MG63 (cell line): Measurements from ENCODE around the gene C1orf198. TPM values are rescaled to one million over a fixed set of nuclear protein-coding genes. Genes with fewer than 3 reads are reported as not detected.
A peak's percentile ranks its signal among the peaks of the same experiment; 100 is the strongest.

Experiments
- DNase-seq: peaks from one replicate; pipeline ENCODE4 v3.0.0-alpha.2; 2020
- H3K27me3 ChIP-seq: fragments of 250-450 bp; sonication (Bioruptor Pico); 2 replicates; pipeline ENCODE4 v1.5.1; 2020; ENCODE audit warnings: mild to moderate bottlenecking, moderate library complexity
- H3K36me3 ChIP-seq: fragments of 250-450 bp; sonication (Bioruptor Pico); 2 replicates; pipeline ENCODE4 v1.5.1; 2020; ENCODE audit warnings: mild to moderate bottlenecking, moderate library complexity
- H3K4me3 ChIP-seq: fragments of 250-450 bp; sonication (Bioruptor Pico); 2 replicates; pipeline ENCODE4 v1.5.1; 2020; ENCODE audit warnings: mild to moderate bottlenecking, moderate library complexity
- H3K9me3 ChIP-seq: fragments of 250-450 bp; sonication (Bioruptor Pico); 2 replicates; pipeline ENCODE4 v1.5.1; 2020; ENCODE audit warnings: mild to moderate bottlenecking, moderate library complexity
- total RNA-seq: library from RNA; depleted of rRNA; stranded (reverse); fragments of >200 nt; shearing (Covaris generic); gene quantifications from 2 replicates; pipeline ENCODE4 v1.2.3, GENCODE V29; 2014; ENCODE audit warnings: low replicate concordance

C1orf198 gene
- total RNA-seq, 1 experiment from 2014 or later, result 47.1 TPM

- DNase-seq, result no peak
- H3K9me3 ChIP-seq, result no peaks in the 10 kb centered on the region; the same call in 1 of the 2 replicates
- H3K27me3 ChIP-seq, result no peaks in the 10 kb centered on the region
- no peaks in the 10 kb centered on the region for H3K36me3 ChIP-seq
- H3K4me3 ChIP-seq, result no peak overlapping the region
These were observed 36.5 kb downstream of the C1orf198 start for GRCh38 chr1:230831771-230832170.

- DNase-seq, result no peak
- Histone ChIP-seq H3K36me3 (no peaks in the 10 kb centered on the region), H3K9me3 (no peaks in the 10 kb centered on the region; the same call in 1 of the 2 replicates), H3K27me3 (no peaks in the 10 kb centered on the region), H3K4me3 (no peak overlapping the region)
These were observed 39.9 kb downstream of the C1orf198 start for GRCh38 chr1:230828421-230828820.

- DNase-seq, result no peak
- H3K27me3 ChIP-seq, result no peaks in the 10 kb centered on the region
- H3K9me3 ChIP-seq, result no peaks in the 10 kb centered on the region; the same call in 1 of the 2 replicates
- H3K36me3 ChIP-seq, result no peaks in the 10 kb centered on the region
- no peak overlapping the region for H3K4me3 ChIP-seq
These were observed 40.5 kb downstream of the C1orf198 start for GRCh38 chr1:230827801-230828200.

GRCh38 chr1:230827081-230827681 is 41.1 kb downstream of the C1orf198 start:
- DNase-seq, result no peak
- H3K36me3 ChIP-seq, result no peaks in the 10 kb centered on the region
- no peak overlapping the region for H3K4me3 ChIP-seq
- H3K9me3 ChIP-seq, result no peaks in the 10 kb centered on the region; the same call in 1 of the 2 replicates
- H3K27me3 ChIP-seq, result no peaks in the 10 kb centered on the region

- no peak for DNase-seq
- Histone ChIP-seq H3K36me3 (no peaks in the 10 kb centered on the region), H3K4me3 (no peak overlapping the region), H3K27me3 (no peaks in the 10 kb centered on the region), H3K9me3 (no peaks in the 10 kb centered on the region; the same call in 1 of the 2 replicates)
These were observed 42.0 kb downstream of the C1orf198 start for GRCh38 chr1:230826166-230826875.

- no peak overlapping the region for H3K4me3 ChIP-seq
- no peaks in the 10 kb centered on the region for H3K27me3 ChIP-seq
- H3K36me3 ChIP-seq, result no peaks in the 10 kb centered on the region
- no peak for DNase-seq
- no peaks in the 10 kb centered on the region; the same call in 1 of the 2 replicates for H3K9me3 ChIP-seq
These were observed 42.6 kb downstream of the C1orf198 start for GRCh38 chr1:230825761-230826160.

- DNase-seq, result peak; percentile 23
These were observed 43.2 kb downstream of the C1orf198 start for GRCh38 chr1:230824919-230825721.

GRCh38 chr1:230824551-230824918 is 43.8 kb downstream of the C1orf198 start:
- no peaks in the 10 kb centered on the region for H3K9me3 ChIP-seq
- no peaks in the 10 kb centered on the region for H3K27me3 ChIP-seq
- H3K36me3 ChIP-seq, result no peaks in the 10 kb centered on the region
- H3K4me3 ChIP-seq, result no peak overlapping the region
- DNase-seq, result peak; percentile 26

More at GRCh38 chr1:230824919-230825721, 43.2 kb downstream of the C1orf198 start:
- Histone ChIP-seq H3K4me3 (no peak overlapping the region), H3K9me3 (no peaks in the 10 kb centered on the region), H3K27me3 (no peaks in the 10 kb centered on the region), H3K36me3 (no peaks in the 10 kb centered on the region)

GRCh38 chr1:230823931-230824381 is 44.4 kb downstream of the C1orf198 start:
- Histone ChIP-seq H3K4me3 (no peak overlapping the region), H3K27me3 (no peaks in the 10 kb centered on the region), H3K9me3 (no peaks in the 10 kb centered on the region), H3K36me3 (no peaks in the 10 kb centered on the region)
- no peak for DNase-seq

GRCh38 chr1:230823426-230823825 is 44.9 kb downstream of the C1orf198 start:
- no peak for DNase-seq
- H3K9me3 ChIP-seq, result no peaks in the 10 kb centered on the region

GRCh38 chr1:230822092-230822581 is 46.2 kb downstream of the C1orf198 start:
- H3K27me3 ChIP-seq, result no peaks in the 10 kb centered on the region
- no peaks in the 10 kb centered on the region for H3K9me3 ChIP-seq
- no peak for DNase-seq
- no peak overlapping the region for H3K4me3 ChIP-seq
- H3K36me3 ChIP-seq, result no peaks in the 10 kb centered on the region

More at GRCh38 chr1:230823426-230823825, 44.9 kb downstream of the C1orf198 start:
- Histone ChIP-seq H3K36me3 (no peaks in the 10 kb centered on the region), H3K4me3 (no peak overlapping the region), H3K27me3 (no peaks in the 10 kb centered on the region)

- no peak for DNase-seq
- H3K9me3 ChIP-seq, result no peaks in the 10 kb centered on the region
- no peaks in the 10 kb centered on the region for H3K36me3 ChIP-seq
- no peaks in the 10 kb centered on the region for H3K27me3 ChIP-seq
- no peak overlapping the region for H3K4me3 ChIP-seq
These were observed 47.0 kb downstream of the C1orf198 start for GRCh38 chr1:230821346-230821745.

- no peak overlapping the region for H3K4me3 ChIP-seq
- H3K9me3 ChIP-seq, result no peaks in the 10 kb centered on the region
- H3K27me3 ChIP-seq, result no peaks in the 10 kb centered on the region
- H3K36me3 ChIP-seq, result no peaks in the 10 kb centered on the region
- no peak for DNase-seq
These were observed 47.8 kb downstream of the C1orf198 start for GRCh38 chr1:230820568-230820967.

GRCh38 chr1:230819976-230820375 is 48.3 kb downstream of the C1orf198 start:
- DNase-seq, result no peak
- Histone ChIP-seq H3K9me3 (no peaks in the 10 kb centered on the region), H3K27me3 (no peaks in the 10 kb centered on the region), H3K4me3 (no peak overlapping the region), H3K36me3 (no peaks in the 10 kb centered on the region)

GRCh38 chr1:230818901-230819300 is 49.4 kb downstream of the C1orf198 start:
- Histone ChIP-seq H3K9me3 (no peaks in the 10 kb centered on the region), H3K36me3 (no peaks in the 10 kb centered on the region), H3K4me3 (no peak overlapping the region), H3K27me3 (no peaks in the 10 kb centered on the region)
- DNase-seq, result no peak

- H3K4me3 ChIP-seq, result no peak overlapping the region
- no peak for DNase-seq
- no peaks in the 10 kb centered on the region for H3K36me3 ChIP-seq
- peaks cover under 1% of the 10 kb centered on the region; the same call in 1 of the 2 replicates for H3K9me3 ChIP-seq
- no peaks in the 10 kb centered on the region for H3K27me3 ChIP-seq
These were observed 50.0 kb downstream of the C1orf198 start for GRCh38 chr1:230818367-230818766.

- peaks cover 12% of the 10 kb centered on the region for H3K9me3 ChIP-seq
- DNase-seq, result no peak
- no peaks in the 10 kb centered on the region for H3K27me3 ChIP-seq
- H3K4me3 ChIP-seq, result no peak overlapping the region
- no peaks in the 10 kb centered on the region for H3K36me3 ChIP-seq
These were observed 52.3 kb downstream of the C1orf198 start for GRCh38 chr1:230816018-230816417.
